Measurements from ENCODE around the gene SYMPK. TPM values are rescaled to one million over a fixed set of nuclear protein-coding genes. Genes with fewer than 3 reads are reported as not detected.

SYMPK gene
- total RNA-seq, 1 experiment from 2014 or later, result 47.7 TPM

DNA sequence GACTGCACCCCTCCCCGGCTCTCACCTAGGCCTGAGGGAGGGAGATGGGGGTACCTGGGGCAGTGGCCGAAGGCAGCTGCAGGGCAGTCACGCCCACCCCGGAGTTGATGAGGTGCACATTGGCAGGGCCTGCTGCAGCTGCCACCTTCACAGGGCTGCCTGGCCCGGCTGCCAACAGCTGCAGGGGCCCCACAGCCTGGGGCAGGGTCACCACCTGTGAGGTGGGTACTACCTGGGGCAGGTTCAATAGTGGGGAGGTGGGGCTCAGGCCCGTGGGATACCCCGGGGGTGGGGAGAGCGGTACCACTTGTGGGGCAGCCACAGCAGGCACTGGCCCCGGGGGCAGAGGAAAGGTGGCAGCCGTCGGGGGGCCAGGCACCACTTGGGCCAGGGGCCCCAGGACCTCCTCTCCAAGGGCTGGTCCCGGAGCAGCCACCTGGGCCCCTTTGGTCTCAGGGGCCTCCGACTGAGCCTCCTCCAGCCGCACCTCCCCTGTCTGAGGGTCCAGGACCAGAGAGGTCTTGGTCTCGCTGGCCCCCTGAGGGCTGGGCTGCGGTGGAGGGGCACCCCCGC is 96.6 kb downstream of the SYMPK start:
- H3K4me3 ChIP-seq (ENCODE audit: low read depth in 2 of 2, low read length in 2 of 2), result peak overlapping the region; percentile 66 to 77
- CTCF ChIA-PET, result no interaction called here
- TF ChIP-seq, protein P1, sequence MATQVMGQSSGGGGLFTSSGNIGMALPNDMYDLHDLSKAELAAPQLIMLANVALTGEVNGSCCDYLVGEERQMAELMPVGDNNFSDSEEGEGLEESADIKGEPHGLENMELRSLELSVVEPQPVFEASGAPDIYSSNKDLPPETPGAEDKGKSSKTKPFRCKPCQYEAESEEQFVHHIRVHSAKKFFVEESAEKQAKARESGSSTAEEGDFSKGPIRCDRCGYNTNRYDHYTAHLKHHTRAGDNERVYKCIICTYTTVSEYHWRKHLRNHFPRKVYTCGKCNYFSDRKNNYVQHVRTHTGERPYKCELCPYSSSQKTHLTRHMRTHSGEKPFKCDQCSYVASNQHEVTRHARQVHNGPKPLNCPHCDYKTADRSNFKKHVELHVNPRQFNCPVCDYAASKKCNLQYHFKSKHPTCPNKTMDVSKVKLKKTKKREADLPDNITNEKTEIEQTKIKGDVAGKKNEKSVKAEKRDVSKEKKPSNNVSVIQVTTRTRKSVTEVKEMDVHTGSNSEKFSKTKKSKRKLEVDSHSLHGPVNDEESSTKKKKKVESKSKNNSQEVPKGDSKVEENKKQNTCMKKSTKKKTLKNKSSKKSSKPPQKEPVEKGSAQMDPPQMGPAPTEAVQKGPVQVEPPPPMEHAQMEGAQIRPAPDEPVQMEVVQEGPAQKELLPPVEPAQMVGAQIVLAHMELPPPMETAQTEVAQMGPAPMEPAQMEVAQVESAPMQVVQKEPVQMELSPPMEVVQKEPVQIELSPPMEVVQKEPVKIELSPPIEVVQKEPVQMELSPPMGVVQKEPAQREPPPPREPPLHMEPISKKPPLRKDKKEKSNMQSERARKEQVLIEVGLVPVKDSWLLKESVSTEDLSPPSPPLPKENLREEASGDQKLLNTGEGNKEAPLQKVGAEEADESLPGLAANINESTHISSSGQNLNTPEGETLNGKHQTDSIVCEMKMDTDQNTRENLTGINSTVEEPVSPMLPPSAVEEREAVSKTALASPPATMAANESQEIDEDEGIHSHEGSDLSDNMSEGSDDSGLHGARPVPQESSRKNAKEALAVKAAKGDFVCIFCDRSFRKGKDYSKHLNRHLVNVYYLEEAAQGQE (IDR thresholded peaks at IDR 0.05; ENCODE audit: insufficient read depth in 1 of 2, low read depth in 2 of 2, low read length in 1 of 2), result no peak
- TF ChIP-seq, protein P2, sequence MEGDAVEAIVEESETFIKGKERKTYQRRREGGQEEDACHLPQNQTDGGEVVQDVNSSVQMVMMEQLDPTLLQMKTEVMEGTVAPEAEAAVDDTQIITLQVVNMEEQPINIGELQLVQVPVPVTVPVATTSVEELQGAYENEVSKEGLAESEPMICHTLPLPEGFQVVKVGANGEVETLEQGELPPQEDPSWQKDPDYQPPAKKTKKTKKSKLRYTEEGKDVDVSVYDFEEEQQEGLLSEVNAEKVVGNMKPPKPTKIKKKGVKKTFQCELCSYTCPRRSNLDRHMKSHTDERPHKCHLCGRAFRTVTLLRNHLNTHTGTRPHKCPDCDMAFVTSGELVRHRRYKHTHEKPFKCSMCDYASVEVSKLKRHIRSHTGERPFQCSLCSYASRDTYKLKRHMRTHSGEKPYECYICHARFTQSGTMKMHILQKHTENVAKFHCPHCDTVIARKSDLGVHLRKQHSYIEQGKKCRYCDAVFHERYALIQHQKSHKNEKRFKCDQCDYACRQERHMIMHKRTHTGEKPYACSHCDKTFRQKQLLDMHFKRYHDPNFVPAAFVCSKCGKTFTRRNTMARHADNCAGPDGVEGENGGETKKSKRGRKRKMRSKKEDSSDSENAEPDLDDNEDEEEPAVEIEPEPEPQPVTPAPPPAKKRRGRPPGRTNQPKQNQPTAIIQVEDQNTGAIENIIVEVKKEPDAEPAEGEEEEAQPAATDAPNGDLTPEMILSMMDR (IDR thresholded peaks at IDR 0.05), result no peak
- peak; percentile 19; the same call in 1 of the 2 replicates for TF ChIP-seq POLR2AphosphoS5 (IDR thresholded peaks at IDR 0.05; ENCODE audit: low read depth, low read length)
- TF ChIP-seq SIN3A (IDR thresholded peaks at IDR 0.05; ENCODE audit: borderline replicate concordance, insufficient read depth, low read depth, low read length), result no peak

DNA sequence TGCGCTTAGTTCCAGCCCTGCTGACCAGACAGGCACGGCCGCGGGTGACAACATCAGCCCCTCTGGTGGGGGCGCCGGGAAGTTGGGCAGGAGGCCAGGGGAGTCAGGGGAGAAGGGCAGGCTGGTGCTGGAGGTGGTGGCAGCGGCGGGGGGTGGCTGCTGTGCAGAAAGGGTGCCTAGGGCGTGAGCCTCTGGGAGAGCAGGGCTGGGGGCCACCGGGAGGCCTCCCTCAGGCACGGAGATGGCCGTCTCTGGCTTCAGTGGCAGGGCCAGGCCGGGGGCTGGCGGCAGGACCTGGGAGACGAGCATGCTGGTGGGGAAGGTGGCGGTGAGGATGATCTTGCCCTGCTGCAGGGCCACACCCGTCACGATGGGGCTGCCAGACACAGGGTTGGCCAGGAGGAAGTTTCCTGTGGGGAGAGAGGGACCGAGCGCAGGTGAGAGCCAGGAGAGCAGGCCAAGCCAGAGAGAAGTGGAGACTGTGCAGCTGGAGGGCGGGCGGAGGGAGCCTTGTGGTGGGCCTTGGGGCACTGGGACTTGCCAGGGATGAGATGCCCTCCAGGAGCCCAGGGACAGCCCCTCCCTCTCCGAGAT is 97.1 kb downstream of the SYMPK start:
- ATAC-seq (no peak), DNase-seq (ENCODE audit: low read depth, low spot score) (no peak)
- TF ChIP-seq TCF7L2 (IDR thresholded peaks at IDR 0.05; ENCODE audit: low read depth, low read length) (no peak), SIN3A (IDR thresholded peaks at IDR 0.05; ENCODE audit: borderline replicate concordance, insufficient read depth, low read depth, low read length) (no peak), POLR2AphosphoS5 (IDR thresholded peaks at IDR 0.05; ENCODE audit: low read depth, low read length) (no peak)
- TF ChIP-seq, protein P2 (IDR thresholded peaks at IDR 0.05), result no peak
- TF ChIP-seq, protein P1 (IDR thresholded peaks at IDR 0.05; ENCODE audit: insufficient read depth in 1 of 2, low read depth in 2 of 2, low read length in 1 of 2), result no peak
- H3K4me1 ChIP-seq (ENCODE audit: control insufficient read depth, insufficient read depth, low read length), result peaks cover 22% of the 10 kb centered on the region
- H3K27ac ChIP-seq (ENCODE audit: low read length), result no peak overlapping the region; the same call in 1 of the 2 replicates
- in situ Hi-C loops (cut with HindIII; ENCODE audit: low pct_unique_long_range_greater_than_20kb, low sequenced_read_pairs), result no loop called here
- intact Hi-C loops (cut with micrococcal nuclease; ENCODE audit: unreplicated experiment), result loop anchor here (10.0 kb wide), 1 partner anchor 61 kb away; no protein-coding TSS in a partner anchor
- BruUV-seq (replicated peaks), result no TSS peak
- H3K4me3 ChIP-seq (ENCODE audit: low read depth in 2 of 2, low read length in 2 of 2), result no peak overlapping the region
- no peaks in the 10 kb centered on the region for H3K27me3 ChIP-seq (ENCODE audit: control insufficient read depth, insufficient read depth, low read length)
- ChIA-PET CTCF (no interaction called here), POLR2A (no interaction called here)
- H3K36me3 ChIP-seq (ENCODE audit: control insufficient read depth, insufficient read depth, low read length), result no peaks in the 10 kb centered on the region
- H3K9me3 ChIP-seq (ENCODE audit: control insufficient read depth, insufficient read depth, low read depth, low read length), result no peaks in the 10 kb centered on the region

More for the DNA sequence above, 96.6 kb downstream of the SYMPK start:
- no peaks in the 10 kb centered on the region for H3K9me3 ChIP-seq (ENCODE audit: control insufficient read depth, insufficient read depth, low read depth, low read length)
- peaks cover 25% of the 10 kb centered on the region for H3K4me1 ChIP-seq (ENCODE audit: control insufficient read depth, insufficient read depth, low read length)
- no peaks in the 10 kb centered on the region for H3K27me3 ChIP-seq (ENCODE audit: control insufficient read depth, insufficient read depth, low read length)
- H3K27ac ChIP-seq (ENCODE audit: low read length), result peak overlapping the region; percentile 86
- POLR2A ChIA-PET, result no interaction called here
- no TSS peak for BruUV-seq (replicated peaks)
- in situ Hi-C loops (cut with HindIII; ENCODE audit: low pct_unique_long_range_greater_than_20kb, low sequenced_read_pairs) (no loop called here), intact Hi-C loops (cut with micrococcal nuclease; ENCODE audit: unreplicated experiment) (loop anchor here (10.0 kb wide), 1 partner anchor 62 kb away; no protein-coding TSS in a partner anchor)
- H3K36me3 ChIP-seq (ENCODE audit: control insufficient read depth, insufficient read depth, low read length), result no peaks in the 10 kb centered on the region; the same call in 1 of the 2 replicates
- ATAC-seq (no peak), DNase-seq (ENCODE audit: low read depth, low spot score) (no peak)

Data from Panc1 (cell line).